Adrenal gland (tissue), 12 donors: ENCODE data around the gene AHNAK. TPM values are rescaled to one million over a fixed set of nuclear protein-coding genes. Genes with fewer than 3 reads are reported as not detected.

Source experiments
- DNase-seq, 7 donors: peaks; one replicate each; pipeline ENCODE4 v3.0.0-alpha.2; 2019 to 2020
- H3K27ac ChIP-seq, 5 donors: fragments of 200-600 bp; sonication (generic) in 4 of 5; 1 replicate in 3 of 5; 2 replicates in 2 of 5; pipeline versions ENCODE4 v1.5.1 to v1.8.0; 2016 to 2020; ENCODE audit warnings: mild to moderate bottlenecking in 1 of 5
- H3K27me3 ChIP-seq: fragments of 200-600 bp; 2 replicates; pipeline ENCODE4 v1.8.0; 2021
- H3K36me3 ChIP-seq, 2 donors: fragments of 200-600 bp; replicated peaks in 1 of 2; 1 replicate in 1 of 2; 2 replicates in 1 of 2; pipeline versions ENCODE4 v1.5.1 to v1.8.0; 2018 to 2022
- H3K4me1 ChIP-seq, 2 donors: fragments of 200-600 bp; replicated peaks in 1 of 2; 1 replicate in 1 of 2; 2 replicates in 1 of 2; pipeline versions ENCODE4 v1.5.1 to v1.8.0; 2018 to 2021
- H3K4me3 ChIP-seq, 4 donors: fragments of 200-600 bp; sonication (generic) in 3 of 4; one replicate each; pipeline ENCODE4 v1.5.1; 2016 to 2018
- H3K9me3 ChIP-seq, 3 donors: fragments of 200-600 bp; sonication (generic) in 1 of 3; replicated peaks in 1 of 3; 1 replicate in 2 of 3; 2 replicates in 1 of 3; pipeline versions ENCODE4 v1.5.1 to v1.8.0; 2016 to 2021
- POLR2A ChIP-seq, 2 donors: fragments of 450-650 bp; IDR thresholded peaks; one replicate each; pipeline ENCODE4 v1.6.1; 2017; ENCODE audit warnings: antibody characterized with exemption in 2 of 2, mild to moderate bottlenecking in 2 of 2, moderate library complexity in 1 of 2
- WGBS, 4 donors: extraction: QIAGEN DNeasy Blood & Tissue Kit in 2 of 4; methylation state at CpG; one replicate each; pipeline versions ENCODE4 v1.1.5 to v1.1.7; 2013 to 2017; 5-methylcytosine and 5-hydroxymethylcytosine counted together
- intact Hi-C, 2 donors: fragments of 100-400 bp; cut with DNase I; formaldehyde crosslinking; loops; one replicate each; pipeline versions ENCODE4 v1.14.1 to v1.15.0; 2022 to 2023
- polyA plus RNA-seq, 3 donors: library from polyadenylated mRNA; stranded (reverse); fragments of 200-250 nt in 2 of 3; fragments of 350-450 nt in 1 of 3; fragmentation: Illumina TruSeq in 1 of 3; extraction: RNeasy Lipid Tissue Mini Kit (QIAGEN cat#74804) in 1 of 3; gene quantifications; one replicate each; pipeline ENCODE4 v1.2.3, GENCODE V29; 2013 to 2014
- total RNA-seq, 9 donors: library from RNA; depleted of rRNA in 4 of 9; stranded (reverse); fragments of >200 nt in 4 of 9; fragments of 120-200 nt in 1 of 9; fragmentation: NEBNext Ultra II Directional in 1 of 9; extraction: Animal tissue kit (Norgen Biotek cat#: 25700) in 1 of 9; gene quantifications; one replicate each; pipeline versions ENCODE4 v1.1.0 to v1.2.4, GENCODE V29; 2013 to 2023
- TF ChIP-seq, protein P1 (sequence below), 6 experiments: fragments of 450-650 bp in 4 of 6; fragments of 200-600 bp in 2 of 6; sonication (generic) in 1 of 6; IDR thresholded peaks; 1 replicate in 5 of 6; 2 replicates in 1 of 6; pipeline versions ENCODE4 v1.5.1 to v1.8.0; 2016 to 2021; ENCODE audit warnings: antibody characterized with exemption in 6 of 6, mild to moderate bottlenecking in 2 of 6, moderate library complexity in 1 of 6
- donor health status: healthy with polysubstance abuse.
- donor health status: Bipolar disorder and iron deficiency.
- donor health status: DM: yes; HTN: yes; CAD: no.
- donor health status: DM: no; HTN: no; CAD: no.
- donor health status: DM: no; HTN: no; CAD: no.
- donor health status: DM: yes; HTN: yes; CAD: no.

The AHNAK gene
- total and polyA plus RNA-seq, 12 donors: 32.0 to 307 (median 175) TPM

DNA sequence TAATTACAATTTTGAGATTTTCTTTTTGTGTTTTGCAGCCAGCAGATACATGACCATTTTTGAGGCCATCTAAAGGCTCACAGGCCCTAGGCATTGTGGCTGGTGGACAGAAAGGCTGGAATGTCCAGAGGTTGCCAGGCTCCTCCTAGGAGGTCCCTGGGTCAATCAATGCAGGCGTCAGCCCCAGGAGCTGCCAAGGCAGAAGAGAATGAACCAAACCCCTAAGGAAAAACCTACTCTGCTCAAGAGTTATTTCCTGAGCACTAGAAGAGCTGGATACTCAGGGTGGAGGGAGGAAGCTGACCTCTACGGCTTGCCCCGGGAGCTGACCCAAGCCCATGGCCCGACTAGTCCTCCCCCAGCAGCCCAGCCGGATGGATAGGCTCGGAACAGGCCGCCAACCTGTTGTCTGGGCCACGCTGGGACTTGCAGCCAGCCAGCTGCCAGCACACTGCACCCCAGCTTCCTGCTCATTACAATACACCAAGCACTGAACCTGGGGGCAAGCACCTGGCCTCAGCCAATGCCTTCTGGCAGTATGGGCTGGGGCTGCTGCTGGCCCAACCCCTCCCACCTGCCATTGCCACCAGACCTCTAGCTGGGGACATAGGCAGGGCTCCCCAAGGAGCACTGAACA, 133.4 kb downstream of the AHNAK start:
- Histone ChIP-seq H3K9me3 (no peaks in the 10 kb centered on the region), H3K4me3 (no peak overlapping the region), H3K27me3 (no peaks in the 10 kb centered on the region), H3K27ac (peak overlapping the region in 1 of 5 donors; percentile 68), H3K4me1 (no peaks in the 10 kb centered on the region), H3K36me3 (no peaks in the 10 kb centered on the region)
- intact Hi-C loops: no loop called here
- 30 to 79% (median 67%) methylated on average over 2 to 8 of the region's 8 CpGs for whole genome bisulfite sequencing, 4 donors
- no peak for DNase-seq
- TF ChIP-seq, protein P1, sequence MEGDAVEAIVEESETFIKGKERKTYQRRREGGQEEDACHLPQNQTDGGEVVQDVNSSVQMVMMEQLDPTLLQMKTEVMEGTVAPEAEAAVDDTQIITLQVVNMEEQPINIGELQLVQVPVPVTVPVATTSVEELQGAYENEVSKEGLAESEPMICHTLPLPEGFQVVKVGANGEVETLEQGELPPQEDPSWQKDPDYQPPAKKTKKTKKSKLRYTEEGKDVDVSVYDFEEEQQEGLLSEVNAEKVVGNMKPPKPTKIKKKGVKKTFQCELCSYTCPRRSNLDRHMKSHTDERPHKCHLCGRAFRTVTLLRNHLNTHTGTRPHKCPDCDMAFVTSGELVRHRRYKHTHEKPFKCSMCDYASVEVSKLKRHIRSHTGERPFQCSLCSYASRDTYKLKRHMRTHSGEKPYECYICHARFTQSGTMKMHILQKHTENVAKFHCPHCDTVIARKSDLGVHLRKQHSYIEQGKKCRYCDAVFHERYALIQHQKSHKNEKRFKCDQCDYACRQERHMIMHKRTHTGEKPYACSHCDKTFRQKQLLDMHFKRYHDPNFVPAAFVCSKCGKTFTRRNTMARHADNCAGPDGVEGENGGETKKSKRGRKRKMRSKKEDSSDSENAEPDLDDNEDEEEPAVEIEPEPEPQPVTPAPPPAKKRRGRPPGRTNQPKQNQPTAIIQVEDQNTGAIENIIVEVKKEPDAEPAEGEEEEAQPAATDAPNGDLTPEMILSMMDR (IDR thresholded peaks at IDR 0.05): no peak
- no peak for TF ChIP-seq POLR2A (IDR thresholded peaks at IDR 0.05)

DNA sequence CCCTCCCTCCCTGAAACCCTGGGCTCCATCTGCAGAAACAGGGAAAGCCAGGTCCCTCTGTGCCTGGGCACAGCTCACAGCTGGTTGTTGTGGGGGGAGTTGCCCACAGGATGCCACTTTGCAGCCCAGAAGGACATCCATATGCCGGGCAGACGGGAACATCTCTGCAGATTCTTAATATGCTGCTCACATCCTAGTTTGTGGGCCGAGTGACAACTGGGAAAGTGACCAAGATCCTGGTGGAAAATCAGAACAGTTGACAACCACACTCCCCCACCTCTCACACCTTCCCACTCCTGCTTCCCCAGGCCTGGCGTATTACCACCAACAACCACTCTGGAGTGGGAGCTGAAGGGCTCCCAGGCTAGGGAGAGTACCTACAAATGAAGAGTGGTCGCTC, 135.1 kb downstream of the AHNAK start:
- WGBS, 4 donors: 71 to 91% (median 77%) methylated on average over 3 to 5 of the region's 5 CpGs
- no peaks in the 10 kb centered on the region for H3K27me3 ChIP-seq
- no peak for DNase-seq
- no peak overlapping the region for H3K4me3 ChIP-seq
- H3K4me1 ChIP-seq: no peaks in the 10 kb centered on the region
- no peaks in the 10 kb centered on the region for H3K9me3 ChIP-seq
- TF ChIP-seq POLR2A (IDR thresholded peaks at IDR 0.05): no peak
- TF ChIP-seq, protein P1 (IDR thresholded peaks at IDR 0.05): no peak
- no peak overlapping the region for H3K27ac ChIP-seq
- intact Hi-C loops: no loop called here
- no peaks in the 10 kb centered on the region for H3K36me3 ChIP-seq

DNA sequence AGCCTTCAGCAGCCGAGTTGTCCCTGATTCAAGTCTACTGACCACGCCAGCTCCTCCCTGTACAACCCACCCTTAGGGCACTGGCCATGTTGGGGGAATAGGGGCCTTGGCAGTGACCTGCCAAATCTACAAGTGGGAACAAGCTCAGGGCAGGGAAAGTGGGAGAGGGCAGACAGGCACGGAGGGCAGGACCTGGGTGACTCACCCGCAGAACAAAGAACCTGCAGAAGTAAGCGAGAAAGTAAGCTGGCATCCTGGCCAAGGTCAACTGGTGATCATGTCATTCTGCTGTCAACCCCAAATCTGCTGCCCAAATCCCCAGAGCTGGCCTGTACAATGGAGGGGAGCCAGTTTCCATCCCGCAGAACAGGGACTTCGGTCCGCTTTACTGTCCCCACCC, 135.6 kb downstream of the AHNAK start:
- WGBS, 4 donors: 52 to 60% (median 57%) methylated on average over 4 to 8 of the region's 8 CpGs
- peak in 5 of 7 donors; percentile 25 to 55 (median 41) for DNase-seq
- no peaks in the 10 kb centered on the region for H3K9me3 ChIP-seq
- H3K4me1 ChIP-seq: no peaks in the 10 kb centered on the region
- no peak overlapping the region for H3K4me3 ChIP-seq
- intact Hi-C loops: no loop called here
- no peak overlapping the region for H3K27ac ChIP-seq
- H3K27me3 ChIP-seq: no peaks in the 10 kb centered on the region
- TF ChIP-seq, protein P1 (IDR thresholded peaks at IDR 0.05): no peak
- TF ChIP-seq POLR2A (IDR thresholded peaks at IDR 0.05): no peak
- H3K36me3 ChIP-seq: no peaks in the 10 kb centered on the region

DNA sequence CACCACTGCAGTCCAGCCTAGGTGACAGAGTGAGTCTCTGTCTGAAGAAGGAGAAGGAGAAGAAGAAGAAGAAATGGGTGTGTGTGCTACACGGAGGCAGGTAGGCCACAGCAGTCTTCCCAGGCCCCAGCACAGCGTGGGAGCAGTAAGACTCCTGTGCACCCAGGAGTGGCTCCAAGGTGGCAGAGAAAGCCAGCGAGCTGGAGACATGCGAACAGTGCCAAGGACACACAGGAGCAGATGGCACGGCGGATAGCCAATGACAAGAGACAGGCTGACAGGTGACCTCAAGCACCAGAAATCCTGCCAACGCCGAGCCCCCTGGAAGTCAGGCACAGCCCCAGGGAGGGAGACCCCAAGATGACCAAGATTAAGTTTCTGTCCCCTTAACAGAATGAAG, 136.8 kb downstream of the AHNAK start:
- Histone ChIP-seq H3K27me3 (no peaks in the 10 kb centered on the region), H3K4me1 (no peaks in the 10 kb centered on the region), H3K27ac (no peak overlapping the region), H3K36me3 (no peaks in the 10 kb centered on the region), H3K9me3 (no peaks in the 10 kb centered on the region), H3K4me3 (no peak overlapping the region)
- DNase-seq: peak in 2 of 7 donors; percentile 35 to 54
- TF ChIP-seq, protein P1 (IDR thresholded peaks at IDR 0.05): no peak
- TF ChIP-seq POLR2A (IDR thresholded peaks at IDR 0.05): no peak
- intact Hi-C loops: no loop called here
- 50 to 57% (median 53%) methylated on average over 8 of the region's 8 CpGs for WGBS, 4 donors
